Measurements from ENCODE around the gene TMEM134. TPM values are rescaled to one million over a fixed set of nuclear protein-coding genes. Genes with fewer than 3 reads are reported as not detected.

The TMEM134 gene
- total and polyA plus RNA-seq, 4 donors: 10.2 to 86.9 (median 63.5) TPM

DNA sequence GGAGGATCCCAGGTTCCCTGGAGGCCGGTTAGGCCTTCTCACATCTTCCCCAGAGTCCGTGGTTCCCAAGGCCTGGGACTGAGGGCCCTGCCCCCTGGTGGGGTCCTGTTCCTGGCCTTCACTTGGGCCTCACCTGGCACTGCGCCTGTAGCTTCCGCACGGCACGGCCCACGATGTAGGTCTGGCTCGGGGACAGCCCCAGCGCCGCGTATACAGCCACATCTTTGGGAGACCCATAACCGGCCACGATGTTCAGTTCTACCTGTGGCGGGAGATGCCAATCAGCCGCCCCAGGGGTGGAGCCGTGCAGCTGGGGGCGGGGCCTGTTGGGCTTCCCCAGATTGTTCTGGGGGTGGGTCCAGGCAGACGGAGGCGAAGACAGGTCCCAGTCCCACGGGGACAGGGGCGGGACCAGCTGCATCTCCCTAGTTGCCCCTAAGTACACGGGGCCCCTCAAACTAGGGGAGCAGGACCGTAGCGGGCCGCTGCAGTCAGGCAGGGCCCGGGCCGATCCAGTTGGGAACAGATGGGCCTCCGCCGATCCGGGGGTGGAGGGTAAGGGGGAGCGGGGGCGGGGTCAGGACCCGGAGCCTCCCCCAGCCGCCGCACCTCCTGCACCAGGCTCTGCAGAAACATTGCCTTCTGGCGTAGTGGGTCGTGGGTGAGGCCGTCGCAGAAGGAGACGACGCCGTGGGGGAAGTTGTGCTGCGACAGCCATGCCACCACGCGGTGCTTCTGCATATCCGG lies 23.9 kb upstream of the TMEM134 start:
- DNase-seq (ENCODE audit: low spot score): no peak
- H3K4me3 ChIP-seq (ENCODE audit: low read depth in 1 of 3, low read length in 3 of 3): no peak overlapping the region
- H3K4me1 ChIP-seq (ENCODE audit: control insufficient read depth in 4 of 4, insufficient read depth in 4 of 4, low read length in 3 of 4): no peaks in the 10 kb centered on the region
- no peak for TF ChIP-seq FOXA2 (IDR thresholded peaks at IDR 0.05)
- TF ChIP-seq MAX (IDR thresholded peaks at IDR 0.05): no peak
- no peak for TF ChIP-seq SP1 (IDR thresholded peaks at IDR 0.05)
- TF ChIP-seq, protein P1, sequence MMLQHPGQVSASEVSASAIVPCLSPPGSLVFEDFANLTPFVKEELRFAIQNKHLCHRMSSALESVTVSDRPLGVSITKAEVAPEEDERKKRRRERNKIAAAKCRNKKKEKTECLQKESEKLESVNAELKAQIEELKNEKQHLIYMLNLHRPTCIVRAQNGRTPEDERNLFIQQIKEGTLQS (IDR thresholded peaks at IDR 0.05): no peak
- TF ChIP-seq EGR1 (IDR thresholded peaks at IDR 0.05; ENCODE audit: low read depth in 2 of 2): no peak
- TF ChIP-seq RAD21 (IDR thresholded peaks at IDR 0.05): no peak
- TF ChIP-seq HNF4G (IDR thresholded peaks at IDR 0.05): no peak
- TF ChIP-seq NR2F2 (IDR thresholded peaks at IDR 0.05): no peak
- TF ChIP-seq, protein P2, sequence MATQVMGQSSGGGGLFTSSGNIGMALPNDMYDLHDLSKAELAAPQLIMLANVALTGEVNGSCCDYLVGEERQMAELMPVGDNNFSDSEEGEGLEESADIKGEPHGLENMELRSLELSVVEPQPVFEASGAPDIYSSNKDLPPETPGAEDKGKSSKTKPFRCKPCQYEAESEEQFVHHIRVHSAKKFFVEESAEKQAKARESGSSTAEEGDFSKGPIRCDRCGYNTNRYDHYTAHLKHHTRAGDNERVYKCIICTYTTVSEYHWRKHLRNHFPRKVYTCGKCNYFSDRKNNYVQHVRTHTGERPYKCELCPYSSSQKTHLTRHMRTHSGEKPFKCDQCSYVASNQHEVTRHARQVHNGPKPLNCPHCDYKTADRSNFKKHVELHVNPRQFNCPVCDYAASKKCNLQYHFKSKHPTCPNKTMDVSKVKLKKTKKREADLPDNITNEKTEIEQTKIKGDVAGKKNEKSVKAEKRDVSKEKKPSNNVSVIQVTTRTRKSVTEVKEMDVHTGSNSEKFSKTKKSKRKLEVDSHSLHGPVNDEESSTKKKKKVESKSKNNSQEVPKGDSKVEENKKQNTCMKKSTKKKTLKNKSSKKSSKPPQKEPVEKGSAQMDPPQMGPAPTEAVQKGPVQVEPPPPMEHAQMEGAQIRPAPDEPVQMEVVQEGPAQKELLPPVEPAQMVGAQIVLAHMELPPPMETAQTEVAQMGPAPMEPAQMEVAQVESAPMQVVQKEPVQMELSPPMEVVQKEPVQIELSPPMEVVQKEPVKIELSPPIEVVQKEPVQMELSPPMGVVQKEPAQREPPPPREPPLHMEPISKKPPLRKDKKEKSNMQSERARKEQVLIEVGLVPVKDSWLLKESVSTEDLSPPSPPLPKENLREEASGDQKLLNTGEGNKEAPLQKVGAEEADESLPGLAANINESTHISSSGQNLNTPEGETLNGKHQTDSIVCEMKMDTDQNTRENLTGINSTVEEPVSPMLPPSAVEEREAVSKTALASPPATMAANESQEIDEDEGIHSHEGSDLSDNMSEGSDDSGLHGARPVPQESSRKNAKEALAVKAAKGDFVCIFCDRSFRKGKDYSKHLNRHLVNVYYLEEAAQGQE (IDR thresholded peaks at IDR 0.05): no peak
- no peak for TF ChIP-seq YY1 (IDR thresholded peaks at IDR 0.05)
- no peak for TF ChIP-seq HNF4A (conservative IDR thresholded peaks at IDR 0.05)
- no peaks in the 10 kb centered on the region for H3K9me3 ChIP-seq (ENCODE audit: control insufficient read depth in 4 of 4, low read length in 3 of 4)
- no peaks in the 10 kb centered on the region for H3K27me3 ChIP-seq (ENCODE audit: control insufficient read depth in 4 of 4, insufficient read depth in 4 of 4, low read length in 3 of 4)
- H3K9ac ChIP-seq (ENCODE audit: low read depth in 1 of 2, low read length in 2 of 2): no peak overlapping the region
- peaks cover 4 to 47% (median 16%) of the 10 kb centered on the region in 4 donors for H3K36me3 ChIP-seq (ENCODE audit: control insufficient read depth in 4 of 4, insufficient read depth in 3 of 4, low read depth in 1 of 4, low read length in 3 of 4)
- 91% methylated on average over 46 of the region's 46 CpGs for WGBS
- H3K27ac ChIP-seq (ENCODE audit: low read depth in 1 of 2, low read length in 2 of 2): no peak overlapping the region

DNA sequence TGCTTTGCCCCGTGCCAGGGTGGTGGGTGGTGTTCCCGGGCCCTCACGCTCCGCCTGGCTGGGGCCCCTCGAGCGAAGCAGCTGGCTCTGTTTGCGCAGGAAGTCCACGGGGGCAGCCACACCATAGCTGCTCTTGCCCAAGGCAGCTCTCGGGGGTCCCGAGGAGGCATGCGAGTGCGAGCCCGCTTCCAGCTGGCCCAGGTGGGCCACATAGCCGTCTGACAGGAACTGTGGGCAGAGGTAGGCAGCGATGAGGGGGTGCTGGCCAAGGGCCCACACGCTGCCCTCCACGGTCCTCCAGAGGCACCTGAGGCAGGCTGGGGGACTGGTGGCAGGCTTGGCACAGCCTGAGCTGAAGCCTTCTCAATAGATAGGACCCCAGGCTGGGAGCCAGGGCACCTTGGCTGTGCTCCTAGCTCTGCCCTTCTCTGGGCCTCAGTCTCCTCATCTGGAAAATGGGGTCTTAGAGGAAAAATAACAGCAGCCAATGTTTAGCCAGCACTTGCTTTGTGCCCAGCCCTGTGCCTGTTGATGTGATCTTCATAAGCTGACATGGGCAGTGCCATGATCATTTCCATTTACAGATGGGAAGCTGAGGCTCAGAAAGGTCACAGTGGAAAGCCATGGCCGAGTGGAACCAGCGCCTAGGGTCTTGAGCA lies 23.1 kb upstream of the TMEM134 start:
- Histone ChIP-seq H3K9me3 (ENCODE audit: control insufficient read depth in 4 of 4, low read length in 3 of 4) (no peaks in the 10 kb centered on the region), H3K4me1 (ENCODE audit: control insufficient read depth in 4 of 4, insufficient read depth in 4 of 4, low read length in 3 of 4) (no peaks in the 10 kb centered on the region), H3K4me3 (ENCODE audit: low read depth in 1 of 3, low read length in 3 of 3) (no peak overlapping the region), H3K36me3 (ENCODE audit: control insufficient read depth in 4 of 4, insufficient read depth in 3 of 4, low read depth in 1 of 4, low read length in 3 of 4) (peaks cover 4 to 51% (median 18%) of the 10 kb centered on the region in 4 donors), H3K9ac (ENCODE audit: low read depth in 1 of 2, low read length in 2 of 2) (no peak overlapping the region), H3K27ac (ENCODE audit: low read depth in 1 of 2, low read length in 2 of 2) (no peak overlapping the region), H3K27me3 (ENCODE audit: control insufficient read depth in 4 of 4, insufficient read depth in 4 of 4, low read length in 3 of 4) (no peaks in the 10 kb centered on the region)
- 94% methylated on average over 19 of the region's 19 CpGs for WGBS
- no peak for DNase-seq (ENCODE audit: low spot score)
- TF ChIP-seq GABPA (IDR thresholded peaks at IDR 0.05 in 1 of 2, conservative IDR thresholded peaks at IDR 0.05 in 1 of 2) (no peak), EGR1 (IDR thresholded peaks at IDR 0.05; ENCODE audit: low read depth in 2 of 2) (no peak), RAD21 (IDR thresholded peaks at IDR 0.05) (no peak), RXRA (IDR thresholded peaks at IDR 0.05) (no peak)
